ENCODE measurements around the gene ARF6.
"Not testable (repeated sequence)": the region's sequence is repeated elsewhere in the genome, so short reads cannot be mapped to it uniquely, and the experiment has no call there.

Gene ARF6

DNA sequence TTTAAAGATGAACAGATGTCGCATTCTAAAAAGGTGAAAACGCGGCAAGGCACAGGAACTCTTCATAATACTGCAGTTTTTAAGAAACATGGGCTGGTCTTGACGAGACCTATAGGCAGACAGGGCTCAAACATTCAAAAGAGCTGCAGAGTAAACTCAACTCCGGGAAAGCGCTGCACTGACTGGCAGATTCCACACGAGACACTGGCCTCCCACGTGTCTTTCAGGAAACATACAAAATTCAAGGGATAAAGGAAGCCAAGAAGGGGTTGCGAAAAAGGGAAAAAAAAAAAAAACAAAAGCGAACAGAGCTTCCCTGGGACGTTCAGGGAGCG, 614 bp upstream of the ARF6 start:
- Histone ChIP-seq H2AFZ (ENCODE audit: low read depth, low read length) (no peak overlapping the region), H4K20me1 (ENCODE audit: insufficient read depth, low read length) (peaks cover 36% of the 10 kb centered on the region), H3K9me3 (ENCODE audit: insufficient read depth, low read length) (no peaks in the 10 kb centered on the region), H3K79me2 (ENCODE audit: low read length) (peaks cover 53% of the 10 kb centered on the region), H3K4me3 (ENCODE audit: low read length) (peak overlapping the region; percentile 98), H3K27me3 (ENCODE audit: low read depth, low read length) (no peaks in the 10 kb centered on the region), H3K9ac (ENCODE audit: low read length) (peak overlapping the region; percentile 100), H3K27ac (ENCODE audit: low read length) (peak overlapping the region; percentile 96), H3K4me1 (ENCODE audit: low read length) (peaks cover 20% of the 10 kb centered on the region), H3K4me2 (ENCODE audit: low read length) (peak overlapping the region; percentile 86), H3K36me3 (replicated peaks; ENCODE audit: low read depth, low read length) (peaks cover 28% of the 10 kb centered on the region)
- TF ChIP-seq, protein P1, sequence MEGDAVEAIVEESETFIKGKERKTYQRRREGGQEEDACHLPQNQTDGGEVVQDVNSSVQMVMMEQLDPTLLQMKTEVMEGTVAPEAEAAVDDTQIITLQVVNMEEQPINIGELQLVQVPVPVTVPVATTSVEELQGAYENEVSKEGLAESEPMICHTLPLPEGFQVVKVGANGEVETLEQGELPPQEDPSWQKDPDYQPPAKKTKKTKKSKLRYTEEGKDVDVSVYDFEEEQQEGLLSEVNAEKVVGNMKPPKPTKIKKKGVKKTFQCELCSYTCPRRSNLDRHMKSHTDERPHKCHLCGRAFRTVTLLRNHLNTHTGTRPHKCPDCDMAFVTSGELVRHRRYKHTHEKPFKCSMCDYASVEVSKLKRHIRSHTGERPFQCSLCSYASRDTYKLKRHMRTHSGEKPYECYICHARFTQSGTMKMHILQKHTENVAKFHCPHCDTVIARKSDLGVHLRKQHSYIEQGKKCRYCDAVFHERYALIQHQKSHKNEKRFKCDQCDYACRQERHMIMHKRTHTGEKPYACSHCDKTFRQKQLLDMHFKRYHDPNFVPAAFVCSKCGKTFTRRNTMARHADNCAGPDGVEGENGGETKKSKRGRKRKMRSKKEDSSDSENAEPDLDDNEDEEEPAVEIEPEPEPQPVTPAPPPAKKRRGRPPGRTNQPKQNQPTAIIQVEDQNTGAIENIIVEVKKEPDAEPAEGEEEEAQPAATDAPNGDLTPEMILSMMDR (IDR thresholded peaks at IDR 0.05; ENCODE audit: low read depth, low read length): no peak
- TF ChIP-seq EZH2phosphoT487 (IDR thresholded peaks at IDR 0.05; ENCODE audit: low read depth): no peak

DNA sequence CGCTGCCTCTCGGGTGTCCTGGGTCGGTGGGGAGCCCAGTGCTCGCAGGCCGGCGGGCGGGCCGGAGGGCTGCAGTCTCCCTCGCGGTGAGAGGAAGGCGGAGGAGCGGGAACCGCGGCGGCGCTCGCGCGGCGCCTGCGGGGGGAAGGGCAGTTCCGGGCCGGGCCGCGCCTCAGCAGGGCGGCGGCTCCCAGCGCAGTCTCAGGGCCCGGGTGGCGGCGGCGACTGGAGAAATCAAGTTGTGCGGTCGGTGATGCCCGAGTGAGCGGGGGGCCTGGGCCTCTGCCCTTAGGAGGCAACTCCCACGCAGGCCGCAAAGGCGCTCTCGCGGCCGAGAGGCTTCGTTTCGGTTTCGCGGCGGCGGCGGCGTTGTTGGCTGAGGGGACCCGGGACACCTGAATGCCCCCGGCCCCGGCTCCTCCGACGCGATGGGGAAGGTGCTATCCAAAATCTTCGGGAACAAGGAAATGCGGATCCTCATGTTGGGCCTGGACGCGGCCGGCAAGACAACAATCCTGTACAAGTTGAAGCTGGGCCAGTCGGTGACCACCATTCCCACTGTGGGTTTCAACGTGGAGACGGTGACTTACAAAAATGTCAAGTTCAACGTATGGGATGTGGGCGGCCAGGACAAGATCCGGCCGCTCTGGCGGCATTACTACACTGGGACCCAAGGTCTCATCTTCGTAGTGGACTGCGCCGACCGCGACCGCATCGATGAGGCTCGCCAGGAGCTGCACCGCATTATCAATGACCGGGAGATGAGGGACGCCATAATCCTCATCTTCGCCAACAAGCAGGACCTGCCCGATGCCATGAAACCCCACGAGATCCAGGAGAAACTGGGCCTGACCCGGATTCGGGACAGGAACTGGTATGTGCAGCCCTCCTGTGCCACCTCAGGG, 679 bp downstream of the ARF6 start:
- Histone ChIP-seq H2AFZ (ENCODE audit: low read depth, low read length) (no peak overlapping the region), H3K9ac (ENCODE audit: low read length) (peak overlapping the region; percentile 100), H3K27ac (ENCODE audit: low read length) (peak overlapping the region; percentile 96), H4K20me1 (ENCODE audit: insufficient read depth, low read length) (peaks cover 48% of the 10 kb centered on the region), H3K4me2 (ENCODE audit: low read length) (peak overlapping the region; percentile 90), H3K27me3 (ENCODE audit: low read depth, low read length) (no peaks in the 10 kb centered on the region), H3K79me2 (ENCODE audit: low read length) (peaks cover 66% of the 10 kb centered on the region), H3K4me1 (ENCODE audit: low read length) (peaks cover 32% of the 10 kb centered on the region), H3K4me3 (ENCODE audit: low read length) (peak overlapping the region; percentile 98), H3K9me3 (ENCODE audit: insufficient read depth, low read length) (no peaks in the 10 kb centered on the region), H3K36me3 (replicated peaks; ENCODE audit: low read depth, low read length) (peaks cover 40% of the 10 kb centered on the region)
- TF ChIP-seq EZH2phosphoT487 (IDR thresholded peaks at IDR 0.05; ENCODE audit: low read depth): no peak
- TF ChIP-seq, protein P1 (IDR thresholded peaks at IDR 0.05; ENCODE audit: low read depth, low read length): no peak

DNA sequence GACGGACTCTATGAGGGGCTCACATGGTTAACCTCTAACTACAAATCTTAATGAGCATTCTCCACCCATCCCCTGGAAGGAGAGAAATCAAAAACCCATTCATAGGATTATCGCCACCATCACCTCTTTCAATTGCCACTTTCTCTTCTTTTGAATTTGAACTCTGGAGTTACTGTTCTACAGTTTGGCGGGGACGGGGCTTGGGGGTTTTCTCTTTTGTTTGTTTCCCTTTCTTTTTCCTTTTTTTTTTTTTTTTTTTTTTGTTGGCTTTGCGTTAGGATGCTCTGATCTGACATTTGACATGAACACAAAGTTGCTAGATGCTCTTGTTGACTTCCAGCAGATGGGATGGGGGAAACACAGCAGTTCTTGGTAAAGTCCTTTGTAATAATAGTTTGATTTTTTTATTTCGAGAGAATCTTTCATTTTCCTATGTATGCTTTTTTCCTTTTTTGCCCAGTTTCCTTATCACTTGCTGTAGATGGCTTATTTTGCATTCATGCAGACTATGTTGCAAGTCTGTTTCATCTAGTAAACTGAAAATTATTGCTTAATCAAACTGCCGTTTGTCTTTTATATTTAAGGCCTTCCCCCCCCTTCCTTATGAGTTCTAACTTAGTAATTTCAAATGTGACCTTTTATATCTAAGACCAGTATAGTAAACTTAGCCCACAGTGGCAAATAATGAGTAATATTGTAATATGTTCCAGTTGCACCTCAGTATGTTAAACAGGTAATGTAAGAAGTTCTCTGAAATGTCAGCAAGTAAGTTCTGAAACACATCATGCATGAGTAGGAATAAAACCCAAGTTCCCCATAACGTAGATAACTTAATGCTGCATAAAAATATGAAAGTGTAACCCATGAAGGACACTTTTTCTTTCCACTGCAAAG, 1.6 kb downstream of the ARF6 start:
- Histone ChIP-seq H3K36me3 (replicated peaks; ENCODE audit: low read depth, low read length) (peaks cover 43% of the 10 kb centered on the region), H3K4me1 (ENCODE audit: low read length) (peaks cover 41% of the 10 kb centered on the region), H3K4me3 (ENCODE audit: low read length) (peak overlapping the region; percentile 98), H3K4me2 (ENCODE audit: low read length) (peak overlapping the region; percentile 90), H4K20me1 (ENCODE audit: insufficient read depth, low read length) (peaks cover 50% of the 10 kb centered on the region), H3K79me2 (ENCODE audit: low read length) (peaks cover 75% of the 10 kb centered on the region), H3K27ac (ENCODE audit: low read length) (peak overlapping the region; percentile 96), H3K9ac (ENCODE audit: low read length) (peak overlapping the region; percentile 100)
- not testable (repeated sequence) for H3K27me3 ChIP-seq (ENCODE audit: low read depth, low read length); H2AFZ ChIP-seq (ENCODE audit: low read depth, low read length); H3K9me3 ChIP-seq (ENCODE audit: insufficient read depth, low read length)

DNA sequence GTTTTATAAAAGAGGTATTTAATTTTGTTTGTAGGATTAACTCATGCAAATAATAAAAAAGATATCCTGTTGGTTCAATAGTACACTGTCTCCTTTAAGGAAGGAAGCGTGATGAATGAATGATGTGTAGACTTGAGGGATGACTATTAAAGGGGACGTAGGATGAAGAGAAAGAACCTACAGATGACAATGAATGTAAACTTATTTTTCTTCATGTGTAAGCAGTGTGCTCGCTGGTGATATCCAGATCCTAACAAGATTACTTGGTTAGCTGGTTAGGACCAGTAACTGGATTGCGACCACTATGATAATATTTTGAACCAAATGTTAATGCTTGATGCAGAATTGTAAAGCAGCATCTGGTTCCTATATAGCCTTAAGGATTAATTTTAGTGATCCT, 2.6 kb downstream of the ARF6 start:
- no peaks in the 10 kb centered on the region for H3K27me3 ChIP-seq (ENCODE audit: low read depth, low read length)
- no peak overlapping the region for H2AFZ ChIP-seq (ENCODE audit: low read depth, low read length)
- peak overlapping the region; percentile 90 for H3K4me2 ChIP-seq (ENCODE audit: low read length)
- peaks cover 81% of the 10 kb centered on the region for H3K79me2 ChIP-seq (ENCODE audit: low read length)
- peaks cover 50% of the 10 kb centered on the region for H4K20me1 ChIP-seq (ENCODE audit: insufficient read depth, low read length)
- peak overlapping the region; percentile 100 for H3K9ac ChIP-seq (ENCODE audit: low read length)
- peak overlapping the region; percentile 98 for H3K4me3 ChIP-seq (ENCODE audit: low read length)
- peaks cover 44% of the 10 kb centered on the region for H3K4me1 ChIP-seq (ENCODE audit: low read length)
- H3K27ac ChIP-seq (ENCODE audit: low read length): peak overlapping the region; percentile 96
- TF ChIP-seq EZH2phosphoT487 (IDR thresholded peaks at IDR 0.05; ENCODE audit: low read depth): no peak
- H3K36me3 ChIP-seq (replicated peaks; ENCODE audit: low read depth, low read length): peaks cover 43% of the 10 kb centered on the region
- no peaks in the 10 kb centered on the region for H3K9me3 ChIP-seq (ENCODE audit: insufficient read depth, low read length)

- H3K4me3 ChIP-seq (ENCODE audit: low read length): peak overlapping the region; percentile 98
- not testable (repeated sequence) for H3K9me3 ChIP-seq (ENCODE audit: insufficient read depth, low read length); H3K27me3 ChIP-seq (ENCODE audit: low read depth, low read length); H2AFZ ChIP-seq (ENCODE audit: low read depth, low read length)
- peaks cover 43% of the 10 kb centered on the region for H3K36me3 ChIP-seq (replicated peaks; ENCODE audit: low read depth, low read length)
- peak overlapping the region; percentile 100 for H3K9ac ChIP-seq (ENCODE audit: low read length)
- H3K4me1 ChIP-seq (ENCODE audit: low read length): peaks cover 42% of the 10 kb centered on the region
- H3K79me2 ChIP-seq (ENCODE audit: low read length): peaks cover 82% of the 10 kb centered on the region
- H4K20me1 ChIP-seq (ENCODE audit: insufficient read depth, low read length): peaks cover 50% of the 10 kb centered on the region
- H3K4me2 ChIP-seq (ENCODE audit: low read length): peak overlapping the region; percentile 90
- H3K27ac ChIP-seq (ENCODE audit: low read length): peak overlapping the region; percentile 96
Observed at GRCh38 chr14:49896272-49896671, 3.4 kb downstream of the ARF6 start.
